GM21529 (cell line): ENCODE data around the gene RAB30.
A peak's percentile ranks its signal among the peaks of the same experiment; 100 is the strongest.

Source experiments
- ATAC-seq: cut with Tn5 transposase; IDR thresholded peaks from one replicate; pipeline ENCODE4 v1.9.1; 2021; ENCODE audit not compliant: unreplicated experiment

RAB30 gene

DNA sequence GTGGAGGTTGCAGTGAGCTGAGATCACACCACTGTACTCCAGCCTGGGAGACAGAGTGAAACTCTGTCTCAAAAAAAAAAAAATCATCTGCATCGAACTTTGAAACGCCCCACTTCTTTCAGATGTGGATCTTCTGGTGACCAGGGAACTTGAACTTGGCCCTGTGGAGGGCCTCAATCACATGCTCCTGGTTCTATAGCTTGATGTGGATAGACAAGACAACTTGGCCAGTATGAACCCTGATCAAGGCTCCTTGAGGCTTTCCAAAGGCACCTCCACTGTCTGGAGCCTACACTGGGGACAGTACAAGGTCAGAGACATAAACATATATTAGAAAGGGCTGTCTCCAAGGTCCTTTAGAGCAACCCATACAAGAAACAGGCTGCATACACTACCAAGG, 30.6 kb downstream of the RAB30 start:
- no peak for ATAC-seq

DNA sequence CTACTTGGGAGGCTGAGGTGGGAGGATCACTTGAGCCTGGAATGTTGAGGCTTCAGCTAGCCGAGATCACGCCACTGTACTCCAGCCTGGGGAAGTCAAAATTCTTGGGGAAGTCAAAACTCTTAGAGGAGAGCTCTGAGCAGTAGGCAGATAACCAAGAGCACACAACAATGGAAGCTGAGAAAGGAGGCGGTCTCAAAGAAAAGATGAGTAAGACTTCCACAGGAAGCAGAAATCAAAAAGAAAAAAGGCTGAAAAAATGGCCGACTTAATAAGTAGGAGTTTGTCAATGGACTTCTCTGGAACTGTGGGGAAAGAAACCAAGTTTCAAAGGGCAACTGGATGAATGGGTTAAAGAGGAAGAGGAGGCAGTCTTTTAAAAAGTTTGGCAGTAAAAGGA, 32.1 kb downstream of the RAB30 start:
- ATAC-seq = no peak

DNA sequence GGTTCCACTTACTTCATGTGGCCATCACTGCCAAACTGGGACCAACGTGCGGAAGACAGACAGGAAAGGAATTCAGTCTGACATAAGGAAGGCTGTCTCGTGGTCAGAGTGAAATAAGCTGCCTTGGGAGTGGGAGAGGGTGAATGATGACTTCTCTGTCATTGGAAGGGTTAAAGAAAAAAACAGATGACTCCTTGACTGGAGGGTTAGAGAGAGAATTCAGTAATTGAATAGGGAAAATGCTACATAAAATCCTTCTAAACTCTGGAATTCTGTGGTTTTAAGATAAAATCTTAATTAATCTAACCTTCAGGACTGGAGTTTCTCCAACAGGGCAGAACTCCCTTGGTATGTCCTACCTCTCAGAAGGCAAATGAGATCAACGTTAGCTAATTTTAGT, 33.8 kb downstream of the RAB30 start:
- ATAC-seq = no peak

DNA sequence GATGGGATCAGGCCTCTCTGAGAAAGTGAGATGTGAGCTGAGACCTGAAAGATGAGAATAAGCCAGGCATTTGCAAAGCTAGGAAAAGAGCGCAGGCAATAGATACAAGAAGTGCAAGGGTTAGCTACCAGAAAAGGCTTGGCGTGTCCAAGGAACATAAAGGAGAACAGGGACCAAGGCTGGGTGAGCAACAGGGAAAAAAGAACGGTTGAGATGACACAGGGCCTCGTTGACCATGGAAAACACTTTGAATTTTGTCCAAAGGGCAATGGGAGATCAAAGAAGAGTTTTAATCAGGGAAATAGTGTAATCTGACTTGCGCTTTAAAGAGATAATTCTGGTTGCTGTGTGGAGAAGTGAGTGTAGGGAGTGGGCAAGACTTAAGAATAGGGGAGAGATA, 35.0 kb downstream of the RAB30 start:
- no peak for ATAC-seq

DNA sequence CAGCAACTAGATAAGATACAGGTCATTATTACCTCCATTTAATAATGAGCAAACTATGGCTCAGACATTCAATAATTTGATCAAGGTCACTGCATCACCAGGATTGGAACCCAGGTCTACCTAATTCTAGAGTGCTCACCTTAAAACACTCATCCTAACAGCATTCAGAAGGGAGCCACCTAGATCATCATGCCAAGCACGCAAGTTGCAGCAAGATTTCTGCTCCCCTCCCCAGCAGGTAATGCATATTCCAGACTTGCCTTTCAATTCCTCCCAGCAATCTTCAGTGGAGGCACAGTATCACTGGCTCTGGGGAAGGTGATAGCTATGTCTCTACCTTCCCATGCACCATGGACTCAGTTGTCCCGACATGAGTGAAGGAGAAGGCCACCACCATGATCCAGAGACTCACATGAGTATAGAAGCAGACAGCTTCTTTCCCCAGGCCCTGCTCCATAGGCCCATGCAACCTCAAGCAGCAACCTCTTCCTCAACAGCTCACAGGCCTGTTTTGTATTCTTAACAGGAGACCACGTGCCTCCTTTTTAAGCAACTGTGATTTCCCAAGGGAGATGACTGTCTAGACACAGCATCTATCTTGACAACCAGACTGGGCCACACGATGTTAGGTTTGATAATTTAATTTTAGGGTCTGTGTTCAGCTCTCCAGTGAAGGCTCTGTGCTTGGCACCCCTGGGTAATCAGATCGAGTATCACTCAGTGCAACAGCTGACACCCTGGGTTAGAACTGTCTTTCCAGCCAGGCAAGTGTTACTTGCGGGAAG, 36.4 kb downstream of the RAB30 start:
- ATAC-seq = peak; percentile 64

DNA sequence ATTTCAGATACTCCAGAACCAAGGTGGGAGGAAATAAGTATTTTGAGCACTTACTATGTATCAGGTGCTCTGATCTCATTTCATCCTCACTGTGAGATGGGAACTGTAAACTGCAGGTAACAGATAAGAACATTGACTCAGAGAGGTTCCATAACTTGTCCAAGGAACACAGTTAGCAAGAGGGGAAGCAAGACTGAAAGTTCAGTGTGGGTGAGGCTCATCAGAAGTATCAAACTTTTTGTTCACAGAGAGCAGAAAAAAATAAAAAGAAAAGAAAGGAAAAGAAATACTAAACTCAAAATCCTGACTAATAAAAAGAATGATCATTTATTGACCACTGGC, 37.1 kb downstream of the RAB30 start:
- peak; percentile 37 for ATAC-seq

DNA sequence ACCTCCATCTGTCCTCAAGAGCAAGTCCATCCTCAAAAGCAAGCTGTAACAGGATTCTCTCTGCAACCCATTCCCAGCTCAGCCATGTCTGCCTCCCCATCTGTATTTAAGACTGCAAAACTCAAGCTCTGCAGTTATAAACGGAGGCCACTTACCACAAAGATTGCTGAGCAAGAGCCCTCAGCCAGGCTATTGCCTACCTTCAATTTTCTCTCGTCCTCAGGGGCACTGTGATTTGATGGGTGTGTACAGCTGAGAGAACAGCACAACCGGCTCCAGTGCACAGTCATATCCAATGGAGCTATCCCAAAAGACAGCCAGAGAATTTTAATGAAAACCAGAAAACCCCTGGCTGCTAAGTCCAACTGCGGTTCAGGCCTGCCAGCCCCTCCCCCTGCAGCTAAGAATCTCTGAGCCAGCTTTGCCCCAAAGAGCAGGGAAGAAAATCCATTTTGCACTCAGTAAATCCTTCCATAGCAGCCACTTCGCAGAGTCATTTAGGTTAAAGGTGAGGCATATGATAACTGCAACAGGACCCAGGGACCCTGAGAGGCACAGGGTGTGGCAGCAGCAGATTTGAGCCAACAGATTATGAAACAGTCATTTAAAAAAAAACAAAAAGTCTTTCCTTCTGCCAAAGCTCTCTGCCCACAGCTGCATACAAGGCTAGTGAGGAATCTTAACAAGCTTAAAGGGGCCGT, 37.6 kb downstream of the RAB30 start:
- ATAC-seq = peak; percentile 37

DNA sequence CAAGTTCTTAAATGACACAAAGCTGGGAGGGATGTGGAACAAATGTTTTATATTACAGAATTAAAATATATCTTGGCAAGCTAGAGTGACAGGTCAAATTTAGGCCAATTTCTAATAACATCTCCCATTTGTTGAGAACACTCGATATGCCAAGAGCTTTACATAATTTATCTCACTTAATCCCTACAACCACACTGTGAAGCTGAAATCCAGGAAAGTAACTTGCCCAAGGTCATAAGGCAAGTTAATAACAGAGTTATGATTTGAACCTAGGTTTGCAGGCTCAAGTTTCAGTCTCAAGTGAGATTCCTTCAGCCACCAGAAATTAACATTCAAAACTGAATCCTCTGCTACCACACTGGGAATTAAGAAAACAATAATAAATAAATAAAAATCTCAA, 38.3 kb downstream of the RAB30 start:
- no peak for ATAC-seq

DNA sequence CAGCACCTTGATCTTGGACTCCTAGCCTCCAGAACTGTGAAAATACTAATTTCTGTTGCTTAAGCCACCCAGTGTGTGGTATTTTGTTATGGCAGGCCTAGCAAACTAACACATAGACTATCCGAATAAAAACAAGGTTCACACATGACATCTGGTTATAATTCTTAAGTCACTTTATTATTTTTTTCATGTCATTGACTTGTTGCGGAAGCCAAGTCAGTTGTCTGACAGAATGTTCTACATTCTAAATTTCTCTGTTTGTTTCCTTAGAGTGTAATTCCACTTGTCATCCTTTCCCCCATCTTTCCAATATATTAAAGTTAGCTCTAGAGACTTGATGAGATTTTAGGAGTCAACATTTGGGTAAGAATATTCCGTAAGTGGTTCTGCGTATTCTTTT, 40.6 kb downstream of the RAB30 start:
- ATAC-seq = no peak

DNA sequence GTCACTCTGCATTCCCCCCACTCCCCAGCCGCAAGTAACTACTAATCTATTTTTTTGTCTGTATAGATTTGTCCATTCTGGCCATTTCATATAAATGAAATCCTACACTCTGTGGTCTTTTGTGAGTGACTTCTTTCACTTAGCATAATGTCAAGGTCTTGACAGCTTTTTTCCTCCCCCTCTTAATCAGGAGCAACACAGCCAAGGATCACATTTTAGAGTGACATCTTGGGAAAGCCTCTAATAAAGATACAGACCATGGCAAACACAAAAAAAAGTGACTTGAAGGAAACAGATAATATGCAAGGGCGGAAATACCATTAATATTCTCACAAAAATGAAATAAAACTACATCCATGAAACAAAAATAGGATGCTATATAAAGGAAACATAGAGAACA, 43.9 kb downstream of the RAB30 start:
- ATAC-seq = no peak

DNA sequence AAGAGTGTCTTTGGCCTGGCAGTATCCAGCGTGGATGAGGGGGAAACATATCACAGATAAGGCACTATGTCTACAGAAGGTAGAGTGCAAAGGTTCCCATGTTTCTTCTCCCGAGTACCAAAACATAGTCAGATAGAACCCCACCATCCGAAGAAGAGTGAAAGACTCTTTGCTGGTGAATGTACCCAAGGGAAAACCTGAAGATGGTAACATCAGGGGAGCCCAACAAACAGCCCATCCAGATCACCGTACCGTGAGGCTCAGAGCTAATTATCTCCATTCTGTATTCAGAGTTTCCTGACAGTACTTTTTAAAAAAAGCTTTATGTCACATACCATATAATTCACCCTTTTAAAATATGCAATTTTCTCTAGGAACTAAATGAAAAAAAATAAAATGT, 44.4 kb downstream of the RAB30 start:
- no peak for ATAC-seq

DNA sequence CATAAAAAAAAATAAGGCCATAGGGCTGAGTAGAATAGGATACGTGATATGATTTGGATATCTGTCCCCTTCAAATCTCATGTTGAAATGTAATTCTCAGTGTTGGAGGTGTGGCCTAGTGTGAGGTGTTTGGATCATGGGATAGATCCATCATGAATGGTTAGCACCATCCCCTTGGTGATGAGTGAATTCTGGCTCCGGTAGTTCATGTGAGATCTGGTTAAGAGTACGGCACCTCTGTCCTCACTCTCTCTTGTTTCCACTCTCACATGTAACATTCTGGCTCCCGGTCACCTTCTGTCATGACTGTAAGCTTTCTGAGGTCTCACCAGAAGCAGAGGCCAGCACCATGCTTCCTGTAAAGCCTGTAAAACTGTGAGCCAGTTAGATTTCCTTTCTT, 45.5 kb downstream of the RAB30 start:
- ATAC-seq = no peak

DNA sequence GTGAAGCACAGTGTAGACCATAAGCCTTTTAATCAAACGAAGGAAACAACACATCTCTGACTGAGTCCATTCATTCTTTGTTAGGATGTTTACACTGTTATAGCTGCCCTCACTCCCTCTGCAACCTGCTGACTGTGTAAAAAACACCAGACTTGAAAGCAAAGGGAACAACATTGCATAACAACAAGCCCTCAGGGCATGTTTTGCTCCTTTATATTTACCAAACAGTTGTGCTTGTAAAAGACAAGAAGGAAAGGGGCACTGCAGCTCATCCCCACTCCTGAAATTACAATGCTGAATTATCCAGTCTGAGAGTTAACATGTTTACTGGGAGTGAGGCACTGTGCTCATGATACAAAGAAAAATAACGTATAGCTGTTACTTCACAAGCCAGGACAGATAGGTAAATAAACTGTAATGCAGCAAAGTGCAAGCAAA, 46.4 kb downstream of the RAB30 start:
- ATAC-seq = no peak

DNA sequence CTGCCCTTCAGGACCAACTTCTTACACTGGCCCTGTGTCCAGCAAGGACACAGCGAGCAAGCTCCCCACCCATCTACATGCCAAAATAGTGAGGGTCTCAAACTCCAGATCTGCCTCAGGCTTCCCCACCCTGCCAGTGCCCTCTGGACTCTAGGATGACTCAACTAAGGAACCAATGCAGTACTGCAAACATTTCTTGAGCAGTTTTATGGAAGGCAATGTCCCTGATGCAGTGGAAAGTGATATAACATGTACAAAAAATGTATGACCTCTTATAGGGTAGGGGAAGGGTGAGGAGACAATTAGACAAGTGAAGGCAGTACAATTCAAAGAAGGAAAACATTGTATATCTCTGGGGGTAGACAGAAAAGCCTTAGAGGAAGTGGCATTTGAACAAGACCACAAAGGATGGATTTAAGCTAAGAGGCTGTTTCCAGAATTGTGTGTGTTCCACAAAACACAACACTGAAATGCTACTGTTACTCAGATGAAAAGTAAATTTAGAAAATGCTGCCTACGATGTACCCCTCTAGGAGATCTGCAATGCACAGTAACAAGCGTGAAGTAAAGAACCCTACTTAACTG, 47.3 kb downstream of the RAB30 start:
- no peak for ATAC-seq

DNA sequence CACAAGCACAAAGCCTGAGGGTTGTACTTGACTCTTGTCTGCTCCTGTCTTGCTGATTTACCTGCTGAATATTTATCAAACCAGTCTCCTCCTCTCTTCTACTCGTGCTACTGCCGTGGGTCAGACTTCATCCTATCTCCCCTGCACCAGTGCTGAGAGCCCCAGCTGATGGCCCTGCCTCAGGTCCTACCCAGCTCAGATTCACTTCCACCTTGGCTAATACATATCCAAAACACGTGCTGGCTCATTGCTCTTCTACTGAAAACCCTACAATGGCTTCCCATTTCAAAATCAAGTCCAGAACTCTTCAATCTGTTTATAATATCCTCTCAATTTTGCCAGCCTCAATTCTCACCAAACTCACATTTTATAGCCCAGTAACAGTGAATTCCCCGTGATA, 48.3 kb downstream of the RAB30 start:
- no peak for ATAC-seq

DNA sequence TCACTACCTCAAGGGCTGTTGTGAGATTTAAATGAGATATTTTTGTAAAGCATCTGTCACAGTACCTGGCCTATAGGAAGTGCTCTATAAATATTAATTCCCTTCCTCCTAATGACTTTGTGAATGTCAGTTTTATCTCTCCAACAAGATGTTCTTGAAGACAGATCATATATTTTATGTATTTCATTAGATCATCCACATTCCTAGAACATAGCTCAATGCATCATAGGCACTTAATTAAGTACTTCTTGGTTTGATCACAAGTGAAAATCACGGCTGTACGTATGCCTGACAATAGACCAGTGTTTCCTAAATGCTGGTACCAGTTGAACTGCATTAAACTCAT, 49.9 kb downstream of the RAB30 start:
- no peak for ATAC-seq

DNA sequence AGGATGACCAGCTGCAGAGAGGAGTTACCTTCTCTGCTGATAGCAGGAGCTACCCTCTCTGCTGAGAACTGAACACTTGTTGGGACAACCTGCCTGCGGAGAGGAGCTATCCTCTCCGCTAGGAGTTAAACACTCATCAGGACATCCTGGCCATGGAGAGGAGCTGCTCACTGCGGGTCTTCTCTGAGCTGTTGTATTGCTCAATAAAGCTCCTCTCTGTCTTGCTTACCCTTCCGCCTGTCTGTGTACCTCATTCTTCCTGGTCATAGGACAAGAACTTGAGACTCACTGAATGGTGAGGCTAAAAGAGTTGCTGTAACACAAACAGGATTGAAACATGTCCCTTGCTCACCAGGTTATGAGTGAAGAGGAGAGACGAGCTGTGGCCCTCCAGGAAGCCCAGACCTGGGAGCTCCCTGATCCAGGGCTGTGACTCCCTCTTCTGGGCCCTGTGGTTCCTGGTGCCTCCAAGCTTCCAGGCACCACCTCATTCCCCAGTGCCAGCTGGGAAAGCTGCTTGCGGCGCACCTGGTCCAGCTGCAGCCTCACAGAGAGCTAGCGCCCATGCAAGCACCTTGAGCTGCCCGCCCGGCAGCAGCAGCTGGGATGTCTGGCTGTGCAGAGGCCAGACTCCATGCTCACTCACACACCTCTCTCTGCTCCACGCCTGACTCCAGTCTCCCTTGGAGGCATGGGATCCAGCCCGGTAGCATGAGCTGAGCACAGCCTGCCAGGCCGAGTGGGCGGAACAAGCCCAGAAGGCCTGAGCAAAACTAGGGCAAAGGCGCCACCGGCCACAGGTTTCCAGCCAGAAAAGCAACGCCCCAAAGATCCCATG, 50.5 kb downstream of the RAB30 start:
- ATAC-seq = no peak

DNA sequence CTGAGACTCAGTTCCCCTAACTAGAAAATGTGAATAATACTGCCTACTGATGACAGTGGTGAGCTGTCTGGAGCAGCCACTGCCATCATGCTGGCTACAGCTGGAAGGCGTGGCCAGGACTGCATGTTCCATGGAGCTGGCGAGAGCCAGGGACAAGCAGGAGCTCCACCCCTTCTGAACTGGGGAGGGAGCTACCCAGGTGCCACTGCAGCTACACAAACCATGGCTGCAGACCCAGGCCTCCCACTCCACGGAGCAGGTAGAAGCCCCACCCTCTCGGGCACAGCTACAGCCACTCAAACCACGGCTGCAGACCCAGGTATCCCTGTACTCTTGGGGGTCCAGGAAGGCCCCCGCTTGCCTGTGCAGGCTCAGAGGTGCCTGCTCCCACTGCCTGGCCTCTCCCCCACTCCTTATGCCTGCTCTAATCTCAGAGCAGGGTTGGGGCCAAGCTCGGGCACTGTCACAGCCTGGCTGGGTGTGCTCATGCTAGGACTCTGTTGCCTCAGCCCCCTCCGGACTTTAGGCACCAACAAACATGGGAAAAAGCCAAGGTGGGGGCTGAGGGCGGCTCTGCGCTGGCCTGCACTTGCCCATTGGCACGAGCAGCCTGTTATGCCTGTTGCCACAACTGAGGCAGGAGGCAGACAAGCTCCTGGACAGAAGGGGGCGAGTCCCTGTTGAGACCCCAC, 51.7 kb downstream of the RAB30 start:
- ATAC-seq = no peak

DNA sequence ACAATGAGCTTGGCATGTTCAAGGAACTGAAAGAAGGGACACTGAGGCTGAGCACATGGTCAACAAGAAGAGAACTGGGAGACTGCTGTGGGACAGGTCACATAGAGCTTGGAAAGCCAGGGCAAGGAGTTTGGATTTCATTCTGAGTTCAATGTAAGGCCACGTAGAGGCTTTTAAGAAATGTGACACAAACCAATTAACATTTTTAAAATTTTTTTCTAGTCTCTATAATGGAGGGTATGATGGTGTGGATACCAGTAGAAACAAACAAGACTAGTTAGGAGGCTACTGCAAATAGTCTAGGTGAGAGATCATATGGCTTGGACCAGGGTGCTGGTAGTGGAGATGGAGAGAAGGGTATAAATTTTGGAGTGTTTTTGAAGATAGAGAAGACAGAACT, 56.7 kb downstream of the RAB30 start:
- ATAC-seq = no peak

DNA sequence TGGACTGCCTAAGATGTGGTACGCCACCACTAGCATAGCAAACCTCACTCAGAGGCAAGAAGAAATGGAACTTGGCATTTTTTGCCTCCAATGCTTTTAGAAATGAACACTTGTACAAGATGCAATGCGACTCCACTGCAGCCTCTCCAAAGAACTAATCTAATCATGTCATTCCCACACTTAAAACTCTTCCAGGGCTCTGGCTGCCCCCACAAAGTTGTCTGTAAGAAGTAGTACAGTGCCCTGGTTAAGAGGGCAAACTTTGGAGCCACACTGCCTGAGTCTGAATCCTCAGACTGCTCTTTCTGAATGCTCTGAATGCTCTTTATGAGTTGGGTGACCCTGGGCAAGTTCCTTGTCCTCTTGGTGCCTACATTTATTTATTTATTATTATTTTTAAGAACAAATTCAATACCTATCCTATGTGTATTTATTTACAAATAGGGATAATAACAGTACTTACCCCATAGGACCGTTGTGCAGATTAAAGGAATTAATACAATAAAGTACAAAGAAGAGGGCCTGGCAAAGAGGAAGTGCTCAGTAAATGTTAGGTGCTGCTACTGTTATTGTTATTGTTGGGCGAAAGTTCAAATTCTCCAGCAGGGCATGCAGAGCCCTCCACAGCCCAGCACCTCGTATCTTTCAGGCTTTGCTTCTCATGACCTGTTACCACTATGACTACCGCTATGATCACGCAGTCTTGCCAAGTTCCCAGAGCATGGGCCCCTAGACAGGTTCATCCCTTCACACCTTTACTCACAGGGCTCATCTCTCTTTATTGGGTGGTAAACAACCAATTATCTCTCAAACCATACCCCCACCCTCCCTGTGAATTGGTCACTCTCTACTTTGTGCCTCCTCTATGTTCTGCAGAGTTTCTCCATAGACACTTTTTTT, 59.3 kb downstream of the RAB30 start:
- no peak for ATAC-seq
